Measurements from ENCODE around the gene P4HB. TPM values are rescaled to one million over a fixed set of nuclear protein-coding genes. Genes with fewer than 3 reads are reported as not detected.

The P4HB gene
- total RNA-seq, 2 donors from 2014 or later, result 506 to 602 TPM

DNA sequence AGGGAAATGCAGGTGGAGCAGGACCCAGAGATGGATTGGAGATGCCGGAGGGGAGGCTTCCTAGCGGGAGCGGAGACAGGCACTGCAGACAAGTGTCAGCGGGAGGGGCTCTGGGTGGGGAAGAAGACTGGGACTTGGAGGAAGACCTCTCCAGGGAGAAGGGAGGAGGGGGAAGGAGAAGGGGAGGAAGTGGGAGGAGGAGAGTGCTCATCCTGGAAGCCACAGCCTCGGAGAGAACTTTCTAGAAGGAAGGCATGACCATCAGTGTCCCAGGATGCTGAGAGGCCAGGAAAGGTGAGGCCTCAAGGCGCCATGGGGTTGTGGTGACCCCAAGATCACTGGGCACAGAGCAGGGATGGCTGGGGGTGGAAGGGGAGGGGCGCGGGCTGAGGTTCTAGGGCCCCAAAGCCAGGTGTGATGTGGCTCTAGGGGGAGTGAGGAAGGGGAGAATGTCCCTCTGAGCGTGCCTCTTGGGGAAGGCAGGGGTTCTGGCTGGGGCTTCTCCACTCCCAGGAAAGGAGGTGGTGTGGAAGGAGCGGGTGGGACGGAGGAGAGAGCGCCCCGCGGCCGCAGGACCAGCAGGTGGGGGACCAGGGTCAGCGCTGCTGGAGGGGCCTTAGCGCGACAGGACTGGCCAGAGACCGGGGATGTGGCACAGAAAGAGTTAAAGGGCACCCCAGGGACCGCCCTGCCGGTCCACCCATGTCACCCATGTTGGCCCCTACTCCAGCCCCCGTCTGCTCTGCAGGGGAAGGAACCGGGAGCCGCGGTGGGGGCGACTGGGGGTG is 57.3 kb downstream of the P4HB start:
- no peak for ATAC-seq (replicated peaks)
- peaks cover 18% of the 10 kb centered on the region for H3K27me3 Mint-ChIP-seq
- H3K4me1 Mint-ChIP-seq, result no peaks in the 10 kb centered on the region
- H3K4me3 Mint-ChIP-seq, result no peak overlapping the region
- H3K27ac Mint-ChIP-seq, result no peak overlapping the region
- H3K9me3 Mint-ChIP-seq, result no peaks in the 10 kb centered on the region
- H3K36me3 Mint-ChIP-seq (ENCODE audit: low read depth), result no peaks in the 10 kb centered on the region

DNA sequence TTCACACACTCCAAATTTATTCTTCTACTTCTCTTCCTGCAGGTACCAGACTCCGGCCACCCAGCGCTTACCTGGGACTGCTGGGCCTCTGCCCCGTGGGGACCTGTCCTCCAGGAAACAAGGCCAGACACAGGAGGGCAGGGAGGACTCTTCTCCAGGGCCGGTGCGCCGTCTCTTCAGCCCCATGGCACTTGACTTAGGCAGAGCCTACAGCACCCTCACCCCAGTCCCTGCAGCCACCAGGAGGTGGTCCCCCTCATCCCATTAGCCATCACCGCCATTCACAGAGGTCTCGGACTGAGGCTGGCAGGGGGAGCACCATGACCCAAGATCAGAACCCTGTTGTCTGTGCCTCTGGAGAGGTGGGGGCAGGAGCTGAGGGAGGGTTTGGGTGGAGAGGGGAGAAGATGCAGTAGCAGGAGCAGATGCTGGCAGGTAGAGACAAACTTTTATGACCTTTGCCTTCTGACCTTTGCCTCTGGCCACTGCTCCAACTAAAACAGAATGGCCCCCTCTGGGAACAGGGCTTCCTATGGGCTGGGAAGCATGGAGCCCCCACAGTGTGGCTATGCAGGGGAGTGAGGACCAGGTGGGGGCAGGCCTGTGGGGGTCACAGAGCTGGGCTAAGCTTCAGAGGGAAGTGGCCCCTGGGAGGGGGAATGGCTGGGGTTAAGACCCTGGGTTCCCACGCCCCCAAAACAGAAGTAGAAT is 58.1 kb downstream of the P4HB start:
- ATAC-seq (replicated peaks), result no peak
- Mint-ChIP-seq H3K27ac (no peak overlapping the region), H3K4me1 (no peaks in the 10 kb centered on the region), H3K36me3 (ENCODE audit: low read depth) (no peaks in the 10 kb centered on the region), H3K9me3 (no peaks in the 10 kb centered on the region), H3K27me3 (peaks cover 18% of the 10 kb centered on the region), H3K4me3 (no peak overlapping the region)

GRCh38 chr17:81801327-81801726 is 59.0 kb downstream of the P4HB start:
- Mint-ChIP-seq H3K27ac (no peak overlapping the region), H3K4me1 (no peaks in the 10 kb centered on the region), H3K36me3 (ENCODE audit: low read depth) (no peaks in the 10 kb centered on the region), H3K9me3 (no peaks in the 10 kb centered on the region), H3K4me3 (no peak overlapping the region), H3K27me3 (peaks cover 18% of the 10 kb centered on the region)
- no peak for ATAC-seq (replicated peaks)

DNA sequence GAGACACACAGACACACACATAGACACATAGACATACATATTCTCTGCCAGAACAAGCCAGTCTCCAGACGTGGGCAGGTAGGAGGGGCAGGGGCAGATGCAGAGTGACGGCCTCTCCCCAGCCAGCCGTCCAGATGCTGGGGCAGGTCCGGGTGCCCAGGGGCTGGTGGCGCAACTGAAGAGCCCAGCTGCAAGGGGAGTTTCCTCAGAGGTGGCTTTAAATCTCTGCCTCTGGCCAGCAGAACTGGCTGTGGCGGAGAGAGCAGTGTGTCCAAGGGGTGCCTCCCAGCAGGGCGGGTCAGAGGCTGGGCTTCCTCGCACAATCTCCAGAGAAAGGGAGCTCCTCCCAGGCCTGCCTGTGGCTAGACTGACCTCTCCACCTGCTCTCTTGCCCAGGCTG is 65.8 kb downstream of the P4HB start:
- no peaks in the 10 kb centered on the region for H3K27me3 Mint-ChIP-seq
- no peaks in the 10 kb centered on the region for H3K4me1 Mint-ChIP-seq
- no peaks in the 10 kb centered on the region for H3K9me3 Mint-ChIP-seq
- H3K36me3 Mint-ChIP-seq (ENCODE audit: low read depth), result no peaks in the 10 kb centered on the region
- H3K4me3 Mint-ChIP-seq, result no peak overlapping the region
- ATAC-seq (replicated peaks), result no peak
- no peak overlapping the region for H3K27ac Mint-ChIP-seq

GRCh38 chr17:81794074-81794476 is 66.3 kb downstream of the P4HB start:
- Mint-ChIP-seq H3K4me1 (no peaks in the 10 kb centered on the region), H3K27ac (no peak overlapping the region), H3K9me3 (no peaks in the 10 kb centered on the region), H3K27me3 (no peaks in the 10 kb centered on the region), H3K36me3 (ENCODE audit: low read depth) (no peaks in the 10 kb centered on the region), H3K4me3 (no peak overlapping the region)
- ATAC-seq (replicated peaks), result no peak

Other genes with a start within 250 kb of the P4HB start
- 100 to 1,000 TPM; 101 to 103 TPM for gene NPLOC4, start 223.4 kb downstream of the P4HB start, total RNA-seq
- 1 to 10 TPM in 1 of 2 donors, under 1 TPM in 1; 0.30 to 1.4 TPM for gene TSPAN10, start 223.3 kb downstream of the P4HB start, total RNA-seq
- gene PDE6G, start 204.0 kb downstream of the P4HB start, total RNA-seq, result 1 to 10 TPM in 1 of 2 donors, under 1 TPM in 1; 0.89 to 1.6 TPM
- gene OXLD1, start 193.9 kb downstream of the P4HB start, total RNA-seq, result 10 to 100 TPM; 18.4 to 40.3 TPM
- 10 to 100 TPM; 29.6 to 48.6 TPM for gene CCDC137, start 193.8 kb downstream of the P4HB start, total RNA-seq
- gene ARL16, start 176.7 kb downstream of the P4HB start, total RNA-seq, result 10 to 100 TPM; 12.6 to 20.9 TPM
- gene HGS, start 176.5 kb downstream of the P4HB start, total RNA-seq, result 100 to 1,000 TPM; 118 to 130 TPM
- 100 to 1,000 TPM in 1 of 2 donors, 10 to 100 TPM in 1; 50.7 to 108 TPM for gene MRPL12, start 157.2 kb downstream of the P4HB start, total RNA-seq
- gene SLC25A10, start 148.3 kb downstream of the P4HB start, total RNA-seq, result 10 to 100 TPM; 15.4 to 38.9 TPM
- under 1 TPM in 1 of 2 donors, not detected in 1; 0.26 TPM for gene GCGR, start 56.4 kb downstream of the P4HB start, total RNA-seq
- 10 to 100 TPM; 45.7 to 94.4 TPM for gene MCRIP1, start 27.2 kb downstream of the P4HB start, total RNA-seq
- not detected for gene PPP1R27, start 25.5 kb downstream of the P4HB start, total RNA-seq
- 100 to 1,000 TPM; 384 to 814 TPM for gene ARHGDIA, start 10.8 kb upstream of the P4HB start, total RNA-seq
- 100 to 1,000 TPM; 103 to 251 TPM for gene ALYREF, start 31.1 kb upstream of the P4HB start, total RNA-seq
- gene ANAPC11, start 31.2 kb upstream of the P4HB start, total RNA-seq, result 100 to 1,000 TPM; 103 to 123 TPM
- gene NPB, start 41.7 kb upstream of the P4HB start, total RNA-seq, result under 1 TPM; 0.17 to 0.53 TPM
- gene PCYT2, start 50.9 kb upstream of the P4HB start, total RNA-seq, result 10 to 100 TPM; 10.1 to 26.8 TPM
- gene SIRT7, start 57.6 kb upstream of the P4HB start, total RNA-seq, result 10 to 100 TPM; 41.3 to 47.5 TPM
- gene MAFG, start 67.2 kb upstream of the P4HB start, total RNA-seq, result 10 to 100 TPM; 28.9 to 32.6 TPM
- gene PYCR1, start 76.8 kb upstream of the P4HB start, total RNA-seq, result 10 to 100 TPM; 25.1 to 40.6 TPM
- not detected for gene MYADML2, start 86.7 kb upstream of the P4HB start, total RNA-seq
- gene NOTUM, start 100.7 kb upstream of the P4HB start, total RNA-seq, result 1 to 10 TPM in 1 of 2 donors, under 1 TPM in 1; 0.17 to 6.8 TPM
- 10 to 100 TPM; 22.3 to 30.3 TPM for gene ASPSCR1, start 117.1 kb upstream of the P4HB start, total RNA-seq
- 100 to 1,000 TPM in 1 of 2 donors, 10 to 100 TPM in 1; 66.1 to 102 TPM for gene CENPX, start 162.3 kb upstream of the P4HB start, total RNA-seq
- 10 to 100 TPM; 14.0 to 23.9 TPM for gene LRRC45, start 162.8 kb upstream of the P4HB start, total RNA-seq
- gene RAC3, start 171.1 kb upstream of the P4HB start, total RNA-seq, result 1 to 10 TPM; 6.6 to 7.7 TPM
- 10 to 100 TPM; 63.1 to 91.0 TPM for gene DCXR, start 177.2 kb upstream of the P4HB start, total RNA-seq
- 10 to 100 TPM; 21.1 to 25.2 TPM for gene RFNG, start 191.3 kb upstream of the P4HB start, total RNA-seq
- gene GPS1, start 191.4 kb upstream of the P4HB start, total RNA-seq, result 10 to 100 TPM; 46.2 to 97.2 TPM
- 100 to 1,000 TPM in 1 of 2 donors, 10 to 100 TPM in 1; 59.7 to 129 TPM for gene DUS1L, start 205.3 kb upstream of the P4HB start, total RNA-seq
- 100 to 1,000 TPM; 109 to 242 TPM for gene FASN, start 237.7 kb upstream of the P4HB start, total RNA-seq